HepG2 (cell line): Measurements from ENCODE around the gene MCM3.

Experiments
- JUNB ChIP-seq: sonication (generic); formaldehyde crosslinking; IDR thresholded peaks from 2 replicates; pipeline ENCODE4 v1.8.0; 2022; ENCODE audit warnings: missing genetic modification reagents, mild to moderate bottlenecking, borderline replicate concordance
- KLF16 ChIP-seq, 2 experiments: sonication (generic) in 1 of 2; formaldehyde crosslinking in 1 of 2; IDR thresholded peaks; 2 replicates each; pipeline versions ENCODE4 v1.6.1 to v1.8.0; 2016 to 2023; ENCODE audit warnings: missing genetic modification reagents in 2 of 2, missing compliant biosample characterization in 1 of 2
- NFYB ChIP-seq: sonication (generic); formaldehyde crosslinking; IDR thresholded peaks from 2 replicates; pipeline ENCODE4 v1.4.0; 2020; ENCODE audit warnings: missing genetic modification reagents
- NR2C2 ChIP-seq: sonication (generic); formaldehyde crosslinking; IDR thresholded peaks from 2 replicates; pipeline ENCODE4 v1.4.0; 2020; ENCODE audit warnings: missing genetic modification reagents, mild to moderate bottlenecking, moderate library complexity, borderline replicate concordance
- RAD21 ChIP-seq: fragments of 450-650 bp; formaldehyde crosslinking; IDR thresholded peaks from 2 replicates; pipeline ENCODE4 v1.5.0; 2020; ENCODE audit warnings: mild to moderate bottlenecking
- SPEN ChIP-seq: sonication (generic); formaldehyde crosslinking; IDR thresholded peaks from 2 replicates; pipeline ENCODE4 v1.5.1; 2020; ENCODE audit warnings: low read depth, mild to moderate bottlenecking, missing genetic modification reagents
- TAF1 ChIP-seq: sonication (generic); formaldehyde crosslinking; IDR thresholded peaks from 2 replicates; pipeline ENCODE4 v1.4.0; 2020; ENCODE audit warnings: missing genetic modification reagents
- ZNF274 ChIP-seq: sonication (generic); formaldehyde crosslinking; IDR thresholded peaks from 2 replicates; pipeline ENCODE4 v1.5.1; 2020; ENCODE audit warnings: mild to moderate bottlenecking, missing genetic modification reagents

- TF ChIP-seq SPEN (CRISPR knock-in tag) (no peak), KLF16 (CRISPR knock-in tag; IDR thresholded peaks at IDR 0.05) (no peak), TAF1 (CRISPR knock-in tag) (no peak), NR2C2 (CRISPR knock-in tag) (no peak), JUNB (CRISPR knock-in tag) (no peak), NFYB (CRISPR knock-in tag) (no peak), ZNF274 (CRISPR knock-in tag) (no peak), RAD21 (CRISPR knock-in tag) (no peak)
Measured at GRCh38 chr6:52244400-52244799, 40.1 kb downstream of the MCM3 start, which contains the start of gene IL17F.
